HL-60/S4 (cell line): ENCODE measurements around the gene COMT.

Experiments
- in situ Hi-C: fragments of 300-500 bp; cut with MboI; formaldehyde crosslinking; loops from 2 replicates; pipeline ENCODE4 v1.14.3; 2022; ENCODE audit warnings: low sequenced_read_pairs

Gene COMT

DNA sequence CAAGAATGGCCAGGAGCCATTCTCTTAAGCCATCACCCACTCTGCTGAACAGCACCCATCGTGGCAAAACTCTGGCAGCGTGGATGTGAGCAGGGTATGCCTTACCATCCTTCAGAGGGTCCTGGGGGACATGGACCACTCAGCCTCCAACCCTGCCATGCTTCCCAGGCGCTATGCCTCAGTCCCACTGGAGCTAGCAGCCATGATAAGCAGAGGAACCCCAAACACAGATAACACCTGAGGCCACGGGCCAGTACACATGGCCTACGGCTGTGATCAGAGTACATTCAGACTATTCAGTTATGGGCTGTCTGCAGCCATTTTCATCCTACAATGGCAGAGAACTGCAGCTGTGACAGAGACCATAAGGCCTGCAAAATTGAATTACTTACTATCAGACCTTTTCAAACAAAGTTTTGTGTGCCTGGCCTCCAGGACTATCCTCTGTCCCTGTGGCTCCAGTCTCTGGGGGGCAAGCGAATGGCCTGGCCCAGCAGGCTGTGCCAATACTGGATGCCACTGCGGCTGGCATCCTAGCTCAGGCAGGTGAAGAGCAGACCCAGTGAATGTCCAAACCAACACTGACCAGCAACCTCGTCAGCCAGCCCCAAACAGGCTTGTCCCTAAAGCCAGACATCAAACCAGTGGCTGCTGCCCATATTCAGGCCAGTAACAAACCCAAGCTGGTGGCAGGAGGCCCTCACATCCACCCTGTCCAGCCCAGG is 68.2 kb downstream of the COMT start:
- in situ Hi-C loops, result no loop called here

- in situ Hi-C loops, result no loop called here
These were observed 68.9 kb downstream of the COMT start for GRCh38 chr22:20010307-20011122.

- in situ Hi-C loops, result no loop called here
These were observed 69.8 kb downstream of the COMT start for GRCh38 chr22:20011123-20011992.

- in situ Hi-C loops, result no loop called here
These were observed 70.6 kb downstream of the COMT start for GRCh38 chr22:20011993-20012740.

GRCh38 chr22:20012741-20013331 is 71.3 kb downstream of the COMT start:
- in situ Hi-C loops, result no loop called here

DNA sequence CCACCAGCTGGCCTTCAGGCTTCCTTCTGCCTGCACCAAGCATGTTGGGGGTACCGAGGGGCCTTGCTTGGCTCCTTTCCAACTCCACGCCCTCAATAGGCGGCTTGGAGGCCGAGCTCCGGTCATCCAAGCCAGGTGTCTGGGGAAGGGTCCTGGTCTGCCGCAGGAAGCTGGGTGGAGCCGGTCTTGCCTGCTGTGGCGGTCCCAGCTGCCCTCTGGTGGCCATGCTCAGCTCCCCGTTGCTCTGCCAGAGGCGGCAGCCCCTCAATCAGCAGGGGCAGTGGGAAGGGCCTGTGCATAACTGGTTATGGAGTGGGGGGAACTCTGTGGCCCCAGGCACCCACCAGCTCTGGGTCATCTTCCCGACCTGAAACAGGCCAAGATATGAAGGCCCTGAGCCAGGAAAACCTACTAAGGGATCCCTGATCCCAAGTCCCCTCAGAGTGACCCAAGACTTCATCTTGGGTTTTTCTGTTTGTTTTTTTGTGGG is 71.9 kb downstream of the COMT start:
- in situ Hi-C loops, result no loop called here

DNA sequence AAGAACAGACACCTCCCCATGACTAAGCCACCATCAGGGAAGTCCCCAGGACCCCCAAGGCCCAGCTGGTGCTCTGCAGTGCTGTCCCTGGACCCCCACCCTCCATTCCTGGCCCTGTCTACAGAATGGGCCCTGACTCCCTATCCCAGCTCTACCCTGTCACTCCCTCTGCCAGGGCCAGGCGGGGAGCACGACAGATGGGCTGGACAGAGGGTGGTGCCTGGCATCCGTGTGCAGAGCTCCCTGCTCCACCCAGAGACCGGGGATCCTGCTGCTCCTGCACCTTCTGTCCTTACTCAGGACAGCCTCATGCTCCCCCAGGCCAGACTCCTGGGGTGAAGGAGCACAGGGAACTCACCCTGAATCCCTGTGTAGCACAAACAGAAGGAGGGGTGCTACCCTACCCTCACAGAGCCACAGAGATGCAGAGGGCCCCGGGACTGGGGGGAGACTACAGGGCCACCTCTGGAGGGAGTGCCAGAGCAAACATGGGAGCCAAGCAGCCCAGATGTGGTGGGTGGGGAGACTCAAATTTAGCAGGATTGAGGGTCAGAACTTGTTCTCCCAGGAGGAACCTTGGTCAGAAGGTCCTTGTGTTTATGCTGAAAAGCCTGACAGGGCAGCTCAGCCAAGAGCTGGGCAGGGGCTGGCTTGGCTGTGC is 73.1 kb downstream of the COMT start:
- in situ Hi-C loops, result no loop called here

GRCh38 chr22:20015187-20015625 is 73.6 kb downstream of the COMT start:
- in situ Hi-C loops, result no loop called here

DNA sequence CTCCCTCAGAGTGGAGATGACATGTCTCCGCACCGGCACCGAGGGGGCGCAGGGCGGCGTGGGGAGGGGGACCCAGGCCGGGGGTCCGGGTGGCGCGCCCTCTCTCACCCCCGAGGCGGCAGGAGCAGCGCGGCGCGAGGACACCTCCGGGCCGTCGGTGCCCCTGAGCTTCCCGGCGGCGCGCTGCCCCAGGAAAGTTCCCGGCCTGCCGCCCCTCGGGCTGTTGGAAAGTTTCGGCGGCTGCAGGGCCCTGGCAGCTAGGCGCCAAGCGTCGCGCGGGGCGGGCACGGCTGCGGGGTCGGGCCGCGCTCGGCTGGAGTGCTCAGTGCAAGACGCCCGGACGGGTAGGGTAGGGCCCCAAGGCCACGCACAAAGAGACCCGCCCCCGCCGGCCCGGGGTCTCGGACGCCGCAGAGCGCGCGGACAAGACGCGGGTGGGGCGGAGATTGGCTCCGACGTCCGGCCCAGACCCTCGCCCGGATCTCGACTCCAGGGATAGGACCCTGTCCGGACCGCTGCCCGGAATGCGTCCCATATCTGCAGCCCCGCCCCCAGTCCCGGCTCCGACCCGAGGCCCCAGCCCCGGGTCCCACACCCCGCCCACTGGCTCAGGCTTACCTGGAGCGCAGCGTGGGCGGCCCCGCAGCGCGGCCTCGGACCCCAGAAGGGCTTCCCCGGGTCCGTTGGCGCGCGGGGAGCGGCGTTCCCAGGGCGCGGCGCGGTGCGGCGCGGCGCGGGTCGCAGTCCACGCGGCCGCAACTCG is 74.6 kb downstream of the COMT start:
- in situ Hi-C loops, result no loop called here

DNA sequence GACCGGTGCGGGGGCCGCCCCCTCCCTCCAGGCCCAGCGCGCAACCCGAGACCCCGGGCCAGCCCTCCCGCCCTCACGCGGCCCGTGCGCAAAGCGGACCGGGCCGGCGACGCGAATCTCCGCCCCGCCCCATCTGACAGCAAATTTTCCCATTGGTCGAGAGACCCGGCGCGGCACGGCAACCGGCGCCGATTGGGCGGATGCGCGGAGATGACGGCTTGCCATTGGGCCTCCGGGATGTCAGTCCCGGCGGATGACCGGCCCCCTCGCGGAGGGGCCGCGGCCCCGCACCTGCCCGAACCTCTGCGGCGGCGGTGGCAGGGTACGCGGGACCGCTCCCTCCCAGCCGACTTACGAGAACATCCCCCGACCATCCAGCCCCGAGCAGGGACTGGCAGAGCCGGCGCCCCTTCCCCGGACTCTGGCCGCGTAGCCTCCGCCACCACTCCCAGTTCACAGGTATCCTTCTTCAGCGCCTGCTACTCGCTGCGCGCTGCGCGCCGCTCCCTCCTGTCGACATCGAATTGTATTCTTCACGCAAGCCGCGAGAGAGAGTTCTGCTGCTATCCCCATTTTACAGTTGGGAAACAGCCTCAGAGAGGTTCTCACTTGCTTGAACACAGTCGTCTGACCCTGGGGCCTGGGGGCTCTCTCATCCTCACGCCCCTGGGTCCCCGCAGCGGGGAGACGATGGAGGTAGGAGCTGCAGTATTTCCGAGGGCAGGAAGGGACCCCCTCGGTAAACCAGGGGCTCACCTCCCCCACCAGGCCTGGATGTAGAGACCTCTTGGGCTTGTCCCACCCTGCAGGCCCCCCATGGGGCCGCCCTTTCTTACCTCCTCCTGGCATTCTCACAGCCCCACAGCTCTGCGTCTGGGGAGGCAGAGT is 75.4 kb downstream of the COMT start, which contains the start of gene ARVCF:
Gene ARVCF (minus strand): TSS at position 90 of the 888 bp plus-strand sequence. CDS start 26,029 bp downstream, outside the sequence.
- in situ Hi-C loops, result no loop called here

DNA sequence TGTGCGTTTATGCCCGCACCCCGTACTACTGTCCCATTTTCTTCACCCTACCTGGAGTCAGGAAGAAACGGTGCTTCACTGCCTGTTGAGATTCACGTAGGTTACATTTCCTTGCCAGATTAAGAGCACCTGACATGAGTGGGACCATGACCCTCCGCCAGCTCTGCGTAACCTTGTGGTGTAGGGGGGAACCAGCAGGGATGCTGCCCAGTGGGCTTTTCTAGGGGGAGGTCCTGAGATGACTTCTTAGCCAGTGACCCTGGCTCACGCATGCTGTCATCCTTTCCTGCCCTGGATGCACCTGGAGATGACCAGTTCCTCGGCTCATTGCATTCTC is 76.0 kb downstream of the COMT start:
- in situ Hi-C loops, result no loop called here

DNA sequence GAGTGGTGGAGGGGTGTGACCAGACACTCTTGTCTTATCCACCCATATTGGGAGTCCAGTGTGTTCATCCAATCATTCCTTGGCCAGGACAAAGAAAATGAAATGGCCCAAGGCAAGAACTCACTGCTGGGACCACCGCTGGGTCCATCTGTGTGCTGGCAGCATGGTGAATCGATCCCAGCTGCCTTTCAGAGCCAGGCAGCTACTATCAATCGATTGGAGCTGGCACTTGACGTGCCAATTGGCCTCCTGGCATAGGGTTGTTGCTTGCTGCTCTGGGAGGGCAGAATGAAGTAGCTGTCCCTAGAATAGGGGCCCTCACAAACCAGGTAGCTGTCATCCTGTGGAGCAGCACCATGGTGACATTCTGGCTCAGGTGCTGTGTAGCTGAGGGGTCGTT is 76.4 kb downstream of the COMT start:
- in situ Hi-C loops, result no loop called here
